Stimulated activated CD4-positive, alpha-beta T cell treated with anti-CD3 and anti-CD28 coated beads, Interleukin-2, amount 100 ng/mL, for 48 hours (primary cell): Measurements from ENCODE around the gene TAX1BP3.
A peak's percentile ranks its signal among the peaks of the same experiment; 100 is the strongest.
"Not testable (repeated sequence)": the region's sequence is repeated elsewhere in the genome, so short reads cannot be mapped to it uniquely, and the experiment has no call there.

ENCODE experiments used
- DNase-seq, 2 donors: peaks; one replicate each; pipeline ENCODE4 v3.0.0-alpha.2; 2020

The TAX1BP3 gene, protein sequence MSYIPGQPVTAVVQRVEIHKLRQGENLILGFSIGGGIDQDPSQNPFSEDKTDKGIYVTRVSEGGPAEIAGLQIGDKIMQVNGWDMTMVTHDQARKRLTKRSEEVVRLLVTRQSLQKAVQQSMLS

DNA sequence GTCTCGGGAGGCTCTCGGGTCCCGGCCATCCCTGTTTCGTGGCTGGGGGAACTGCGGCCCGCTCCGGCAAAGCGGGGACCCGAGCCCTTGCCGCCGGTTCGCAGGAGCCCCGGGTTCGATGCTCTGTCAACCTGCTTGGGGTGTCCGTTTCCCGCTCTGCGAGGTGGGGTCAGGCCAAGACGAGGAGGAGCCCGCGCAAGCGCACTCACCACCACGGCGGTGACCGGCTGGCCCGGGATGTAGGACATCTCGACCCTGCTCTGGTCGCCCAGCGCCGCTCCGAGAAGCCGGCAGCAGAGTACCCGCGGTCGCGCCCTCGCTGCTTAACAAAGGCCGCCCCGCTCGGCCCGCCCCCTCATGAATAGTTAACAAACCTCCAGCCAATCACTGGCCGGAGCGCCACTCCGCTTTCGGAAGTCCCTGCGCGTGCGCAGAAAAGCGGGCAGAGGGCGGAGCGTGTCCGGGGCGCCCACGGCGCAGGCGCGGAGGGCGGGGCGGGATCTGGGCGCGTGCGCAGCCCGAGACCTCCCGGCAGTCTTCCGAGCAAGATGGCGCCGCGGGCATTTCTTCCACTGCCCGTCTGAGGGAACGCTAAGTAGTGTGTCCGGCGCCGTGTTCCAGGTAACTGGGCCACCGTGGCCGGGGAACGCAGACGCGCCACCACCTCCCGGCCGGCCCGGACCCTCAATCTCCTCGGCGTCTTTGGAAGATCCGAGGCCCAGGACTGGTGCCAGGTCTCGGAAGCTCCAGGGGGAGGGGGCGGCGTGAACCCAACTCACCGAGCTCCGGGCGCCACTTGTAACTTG, at the start of gene TAX1BP3, which contains the start of gene EMC6:
TSS of gene TAX1BP3 (minus strand) at position 300 of the 806 bp plus-strand sequence. CDS start at position 248, 52 bp downstream.
TSS of gene EMC6 (plus strand) at position 534 of the 806 bp plus-strand sequence. CDS start 335 bp downstream, outside the sequence.
- DNase-seq: peak; percentile 99

DNA sequence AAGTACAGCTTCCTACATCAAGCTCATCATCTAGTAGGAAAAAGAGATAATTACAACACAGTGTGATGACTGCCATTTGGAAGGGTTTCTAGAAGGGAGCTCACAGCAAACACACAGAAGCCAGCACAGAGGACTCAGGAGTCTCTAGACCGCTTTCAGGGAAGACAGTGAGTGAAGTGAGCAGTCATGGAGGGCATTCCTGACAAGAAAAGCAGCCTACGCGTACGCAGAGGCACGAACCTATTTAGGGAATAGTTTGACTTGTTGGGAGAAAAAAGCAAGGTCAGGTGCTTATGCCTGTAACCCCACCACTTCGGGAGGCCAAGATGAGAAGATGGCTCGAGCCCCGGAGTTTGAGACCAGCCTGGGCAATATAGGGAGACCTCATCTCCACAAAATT, 46.9 kb upstream of the TAX1BP3 start:
- no peak for DNase-seq

DNA sequence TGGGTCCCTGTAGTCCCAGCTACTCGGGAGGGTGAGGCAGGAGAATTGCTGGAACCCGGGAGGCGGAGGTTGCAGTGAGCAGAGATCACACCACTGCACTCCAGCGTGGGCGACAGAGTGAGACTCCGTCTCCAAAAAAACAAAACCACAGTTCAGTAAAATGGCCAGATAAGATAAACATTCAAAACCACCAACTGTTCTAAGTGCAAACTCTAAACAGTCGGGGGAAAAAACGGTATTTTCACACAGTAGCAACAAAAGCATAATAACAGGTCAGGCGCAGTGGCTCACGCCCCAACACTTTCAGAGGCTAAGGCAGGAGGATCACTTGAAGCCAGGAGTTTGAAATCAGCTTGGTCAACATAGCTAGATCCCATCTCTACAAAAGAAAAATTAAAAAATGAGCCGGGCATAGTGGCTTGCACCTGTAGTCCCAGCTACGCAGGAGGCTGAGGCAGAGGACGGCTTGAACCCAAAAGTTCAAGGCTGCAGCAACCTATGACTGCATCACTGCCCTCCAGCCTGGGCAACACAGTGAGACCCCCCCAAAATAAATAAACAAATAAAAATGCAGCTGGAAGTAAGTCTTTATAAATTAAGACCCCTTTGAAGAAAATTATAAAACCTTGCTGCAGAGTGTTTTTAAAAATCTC, 44.6 kb upstream of the TAX1BP3 start:
- DNase-seq: no peak

DNA sequence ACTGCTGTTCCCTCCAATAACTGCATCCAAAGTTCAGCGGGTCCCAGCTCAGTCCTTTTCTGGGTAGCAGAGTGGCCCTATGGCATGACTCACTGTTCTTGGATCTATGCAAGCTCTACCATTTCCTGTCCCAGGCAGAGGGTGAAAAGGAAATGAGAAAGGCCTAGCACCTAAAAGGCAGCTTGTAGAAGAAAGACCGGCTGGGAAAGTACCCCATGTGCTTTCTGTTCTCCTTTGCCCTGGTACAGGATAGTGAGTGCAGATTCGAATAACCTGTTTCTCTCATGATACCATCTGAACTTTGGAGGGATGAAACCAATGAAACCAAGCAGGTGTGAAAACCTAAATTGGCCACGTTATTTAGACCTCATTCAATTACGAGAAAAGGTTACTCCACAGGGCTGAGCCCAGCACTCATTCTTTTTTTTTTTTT, 42.6 kb upstream of the TAX1BP3 start:
- DNase-seq: peak; percentile 47 to 54

DNA sequence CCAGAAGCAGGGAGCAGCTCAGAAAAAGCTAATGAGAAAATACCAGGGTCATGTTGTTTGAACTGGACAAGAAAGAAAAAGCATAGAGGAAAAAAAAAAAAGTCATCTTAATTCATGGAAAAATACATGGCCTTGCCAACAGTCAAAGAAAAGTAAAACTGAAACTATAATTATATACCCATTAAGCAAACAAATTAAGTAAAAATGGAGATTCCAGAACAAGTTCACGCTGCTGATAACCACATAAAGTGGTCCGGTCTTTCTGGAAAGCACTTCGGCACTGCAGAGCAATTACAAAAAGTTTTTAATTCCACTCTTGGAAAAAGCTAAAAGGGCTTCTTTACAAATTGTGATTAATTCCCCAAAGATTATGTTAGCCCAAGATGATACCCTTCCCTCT, 40.0 kb upstream of the TAX1BP3 start:
- no peak for DNase-seq

DNA sequence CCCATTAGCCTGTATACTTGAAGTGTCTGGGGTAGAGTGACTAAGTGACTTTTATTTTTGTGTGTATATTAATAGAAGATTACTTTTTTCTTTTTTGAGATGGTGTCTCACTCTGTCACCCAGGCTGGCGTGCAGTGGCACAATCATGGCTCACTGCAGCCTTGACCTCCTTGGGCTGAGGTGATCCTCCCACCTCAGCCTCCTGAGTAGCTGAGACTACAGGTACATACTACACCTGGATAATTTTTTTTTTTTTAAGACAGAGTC, 37.3 kb upstream of the TAX1BP3 start:
- DNase-seq: not testable (repeated sequence)

DNA sequence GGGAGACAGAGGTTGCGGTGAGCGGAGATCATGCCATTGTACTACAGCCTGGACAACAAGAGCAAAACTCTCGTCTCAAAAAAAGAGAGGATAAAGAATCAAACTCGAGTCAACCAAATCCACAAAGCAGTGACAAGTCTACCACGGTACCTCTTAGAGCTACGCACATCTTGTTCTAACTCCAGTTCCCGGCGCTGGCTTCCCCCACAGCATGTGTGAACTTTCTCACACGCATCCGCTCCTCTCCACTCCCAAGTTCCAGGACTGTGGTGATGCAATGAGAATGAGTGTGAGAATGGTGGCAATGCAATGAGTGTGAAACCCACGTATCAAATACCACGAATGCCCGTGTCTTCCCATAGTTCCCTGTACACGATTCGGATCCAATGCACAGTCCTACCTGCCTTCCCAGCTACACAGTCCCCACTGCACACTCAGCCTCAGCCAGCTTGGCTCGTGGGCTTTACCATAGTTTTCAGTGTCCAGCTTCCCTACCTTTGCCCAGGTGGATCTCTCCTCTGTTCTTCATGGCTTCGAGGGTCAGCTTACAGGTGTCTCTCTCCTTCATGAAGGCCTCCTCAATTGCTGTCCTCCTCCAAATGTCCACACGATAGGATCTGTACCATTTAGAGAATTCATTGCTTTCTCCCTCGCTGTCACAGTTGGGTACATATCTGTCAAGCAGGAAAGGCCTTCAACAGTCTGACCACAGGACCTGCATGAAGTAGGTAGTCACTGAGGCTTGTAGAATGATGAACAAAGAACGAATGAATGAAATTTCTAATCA, 36.7 kb upstream of the TAX1BP3 start:
- no peak for DNase-seq

DNA sequence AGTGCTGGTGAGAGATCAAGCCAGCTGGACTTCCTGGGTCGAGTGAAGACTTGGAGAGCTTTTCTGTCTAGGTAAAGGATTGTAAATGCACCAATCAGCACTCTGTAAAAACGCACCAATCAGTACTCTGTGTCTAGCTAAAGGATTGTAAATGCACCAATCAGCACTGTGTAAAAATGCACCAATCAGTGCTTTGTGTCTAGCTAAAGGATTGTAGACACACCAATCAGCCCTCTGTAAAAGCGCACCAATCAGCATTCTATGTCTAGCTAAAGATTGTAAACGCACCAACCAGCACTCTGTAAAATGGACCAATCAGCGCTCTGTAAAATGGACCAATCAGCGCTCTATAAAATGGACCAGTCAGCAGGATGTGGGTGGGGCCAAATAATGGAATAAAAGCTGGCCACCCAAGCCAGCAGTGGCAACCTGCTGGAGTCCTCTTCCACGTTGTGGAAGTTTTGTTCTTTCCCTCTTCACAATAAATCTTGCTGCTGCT, 33.7 kb upstream of the TAX1BP3 start:
- not testable (repeated sequence) for DNase-seq

DNA sequence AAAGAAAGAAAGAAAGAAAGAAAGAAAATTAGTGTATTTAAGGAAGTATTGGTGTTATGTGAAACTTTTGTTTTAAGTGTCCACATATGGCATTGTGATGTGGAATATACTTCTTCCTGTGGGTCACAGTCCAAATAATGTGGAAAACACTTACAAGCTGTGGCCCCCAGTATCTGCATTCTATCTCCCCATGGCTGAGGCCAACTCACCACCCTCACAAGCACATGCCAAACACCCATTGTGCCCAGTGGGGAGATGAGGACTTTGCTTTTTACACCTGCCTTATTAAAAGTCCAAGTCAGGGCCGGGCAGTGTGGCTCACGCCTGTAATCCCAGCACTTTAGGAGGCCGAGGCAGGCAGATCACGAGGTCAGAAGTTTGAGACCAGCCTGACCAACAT, 31.6 kb upstream of the TAX1BP3 start:
- DNase-seq: no peak

DNA sequence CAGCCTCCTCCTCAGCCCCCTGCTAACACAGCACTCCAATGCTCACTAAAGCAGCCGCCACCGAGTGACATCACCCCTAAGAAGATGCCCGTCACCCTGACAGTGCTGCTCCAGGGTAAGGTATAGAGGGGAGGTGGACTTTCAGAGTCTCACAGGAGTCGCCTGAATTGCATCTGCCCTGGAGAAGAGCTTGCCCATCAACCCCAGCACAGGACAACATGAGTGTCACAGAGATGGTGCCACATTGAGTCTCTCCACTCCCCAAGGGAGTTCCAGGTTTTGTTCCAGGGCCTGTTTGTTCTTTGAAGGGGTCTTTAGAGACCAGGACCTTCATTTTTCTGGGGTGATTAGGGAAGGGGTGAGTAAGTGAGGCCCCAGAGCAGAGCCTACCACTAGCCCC, 29.8 kb upstream of the TAX1BP3 start:
- no peak for DNase-seq

DNA sequence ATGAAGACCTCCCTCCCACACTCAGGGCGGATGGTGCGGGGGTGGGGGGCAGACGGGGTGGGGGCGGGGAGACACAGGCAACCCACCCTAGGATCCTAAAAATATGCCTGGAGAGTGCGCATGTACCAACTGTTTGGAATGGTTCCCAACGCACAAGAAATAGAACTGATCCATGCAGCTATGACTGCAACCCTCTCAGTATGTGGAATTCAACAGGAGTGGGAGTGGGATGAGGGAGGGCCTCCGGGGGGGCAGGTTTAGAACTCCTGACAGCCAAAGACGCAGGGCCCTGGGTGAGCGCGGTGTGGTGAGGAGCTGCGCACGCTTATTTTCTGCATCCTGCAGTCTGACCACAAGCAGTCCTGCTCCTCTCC, 28.7 kb upstream of the TAX1BP3 start:
- DNase-seq: no peak

DNA sequence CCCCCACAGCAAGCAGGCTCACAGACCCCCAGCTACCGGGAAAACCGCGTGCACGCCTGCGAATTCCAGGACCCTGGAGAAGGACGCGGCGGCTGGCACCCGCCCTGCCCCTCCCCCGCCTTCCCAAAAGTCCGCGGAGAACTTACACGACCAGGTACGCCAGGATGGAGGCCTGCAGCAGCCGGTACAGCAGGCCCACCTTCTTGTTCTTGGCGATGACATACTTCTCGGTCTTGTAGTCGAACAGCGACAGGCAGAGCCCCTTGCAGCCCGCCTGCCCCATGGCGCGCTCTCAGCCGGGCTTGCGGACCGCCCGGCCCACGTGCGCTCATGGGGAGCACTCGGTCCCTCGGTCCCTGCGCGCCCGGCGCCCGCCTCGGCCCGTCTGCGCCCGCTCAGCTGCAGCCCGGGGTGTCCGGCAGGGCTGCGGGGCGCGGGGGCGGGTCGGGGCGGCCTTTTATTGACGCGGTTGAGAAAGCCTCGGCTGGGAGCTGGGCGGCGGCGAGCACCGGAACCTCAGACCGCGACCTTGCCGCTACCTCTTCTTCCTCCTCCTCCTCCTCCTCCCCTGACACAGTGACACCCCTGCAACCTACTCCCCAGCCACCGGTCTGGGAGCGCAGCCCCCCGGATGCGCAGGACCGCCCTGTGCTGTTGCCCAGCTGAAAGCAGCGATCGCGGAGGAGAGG, 27.5 kb upstream of the TAX1BP3 start, which contains the start of gene P2RX5:
TSS of gene P2RX5 (minus strand) at position 433 of the 689 bp plus-strand sequence. CDS start at position 283, 150 bp downstream.
- DNase-seq: peak in 1 of 2 donors; percentile 41

DNA sequence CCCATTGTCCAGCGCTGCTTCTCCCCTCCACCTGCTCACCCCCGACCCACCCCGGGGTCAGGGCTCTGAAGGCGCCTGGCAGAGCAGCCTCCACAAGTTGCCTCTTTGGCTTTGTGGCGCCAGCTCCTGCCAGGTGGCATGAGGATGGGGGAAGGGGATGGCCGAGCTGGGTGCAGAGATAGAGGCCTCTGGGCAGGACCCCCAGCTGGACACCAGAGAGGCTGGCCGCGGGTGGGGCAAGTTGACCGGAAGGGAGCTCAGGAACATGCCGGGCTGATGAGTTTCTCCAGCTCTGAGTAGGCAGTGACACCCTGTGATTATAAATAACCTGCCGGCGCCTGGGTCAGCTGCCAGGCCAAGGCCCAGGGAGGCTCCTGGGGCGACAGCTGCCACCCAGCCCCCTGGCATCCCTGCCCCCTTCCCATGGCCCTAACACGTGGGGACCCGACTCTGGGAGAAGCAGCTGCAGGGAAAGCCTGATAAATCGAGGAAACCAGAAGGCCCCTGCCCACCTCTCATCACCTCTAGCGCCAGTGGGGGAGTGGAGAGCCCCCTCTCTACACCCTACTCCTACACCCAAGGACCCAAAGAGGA, 26.8 kb upstream of the TAX1BP3 start:
- no peak for DNase-seq

DNA sequence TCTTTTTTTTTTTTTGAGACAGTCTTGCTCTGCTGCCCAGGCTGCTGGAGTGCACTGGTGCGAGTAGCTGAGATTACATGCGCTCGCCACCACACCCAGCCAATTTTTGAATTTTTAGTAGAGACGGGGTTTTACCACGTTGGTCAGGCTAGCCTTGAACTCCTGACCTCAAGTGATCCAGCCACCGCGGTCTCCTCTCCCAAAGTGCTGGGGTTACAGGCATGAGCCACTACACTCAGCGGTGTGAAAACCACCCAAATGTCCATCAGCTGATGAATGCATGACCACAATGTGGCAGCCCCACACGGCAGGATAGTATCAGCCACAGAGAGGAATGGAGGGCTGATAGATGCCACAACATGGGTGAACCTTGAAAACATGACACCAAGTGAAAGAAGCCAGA, 25.5 kb upstream of the TAX1BP3 start:
- peak; percentile 28 for DNase-seq

DNA sequence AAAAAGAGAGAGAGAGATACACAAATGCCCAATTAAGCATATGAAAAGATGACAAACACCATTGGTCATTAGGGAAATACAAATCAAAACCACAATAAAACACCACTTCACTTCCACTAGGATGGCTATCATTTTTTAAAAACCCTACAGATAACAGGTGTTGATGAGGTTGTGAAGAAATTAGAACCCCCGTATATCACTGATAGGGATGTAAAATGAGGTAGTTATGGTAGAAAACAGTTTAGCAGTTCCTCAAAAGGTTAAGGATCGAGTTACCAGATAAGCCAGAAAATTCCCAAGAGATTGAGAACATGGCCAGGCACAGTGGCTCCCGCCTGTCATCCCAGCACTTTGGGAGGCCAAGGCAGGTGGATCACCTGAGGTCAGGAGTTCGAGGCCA, 24.8 kb upstream of the TAX1BP3 start:
- no peak for DNase-seq

DNA sequence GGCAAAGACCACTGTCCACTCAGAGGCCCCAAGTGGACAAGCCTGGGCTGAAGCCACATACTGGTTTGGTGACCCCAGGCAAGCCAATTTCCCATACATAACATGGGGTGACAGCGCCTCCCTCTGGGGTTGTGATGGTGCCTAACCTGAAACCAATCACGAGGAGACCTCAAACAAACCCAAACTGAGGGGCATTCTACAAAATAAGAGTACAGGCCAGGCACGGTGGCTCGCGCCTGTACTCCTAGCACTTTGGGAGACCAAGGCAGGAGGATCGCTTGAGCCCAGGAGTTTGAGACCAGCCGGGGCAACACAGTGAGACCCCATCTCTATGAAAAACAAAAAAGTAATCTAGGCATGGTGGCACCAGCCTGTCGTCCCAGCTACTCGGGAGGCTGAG, 24.0 kb upstream of the TAX1BP3 start:
- DNase-seq: no peak

DNA sequence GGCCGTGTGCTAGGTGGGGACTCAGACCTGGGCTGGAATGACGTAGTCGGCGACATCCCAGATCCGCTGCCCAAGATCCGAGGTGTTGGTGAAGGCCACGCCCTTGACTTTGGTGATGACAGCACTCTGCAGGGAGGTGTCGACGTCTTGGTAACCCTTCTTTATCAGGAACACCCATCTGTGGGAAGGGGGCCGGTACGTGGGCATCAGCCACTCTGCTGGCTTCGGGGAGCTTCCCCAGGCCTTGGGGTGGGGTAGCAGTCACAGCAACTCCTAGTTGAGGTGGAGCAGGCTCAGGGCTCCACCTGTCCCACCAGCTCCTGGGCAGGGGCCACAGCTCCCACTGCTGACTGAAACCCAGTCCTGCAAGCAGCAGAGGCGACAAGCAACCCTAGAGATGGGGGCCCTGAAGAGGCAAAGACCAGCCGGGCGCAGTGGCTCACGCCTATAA, 23.3 kb upstream of the TAX1BP3 start:
- no peak for DNase-seq

DNA sequence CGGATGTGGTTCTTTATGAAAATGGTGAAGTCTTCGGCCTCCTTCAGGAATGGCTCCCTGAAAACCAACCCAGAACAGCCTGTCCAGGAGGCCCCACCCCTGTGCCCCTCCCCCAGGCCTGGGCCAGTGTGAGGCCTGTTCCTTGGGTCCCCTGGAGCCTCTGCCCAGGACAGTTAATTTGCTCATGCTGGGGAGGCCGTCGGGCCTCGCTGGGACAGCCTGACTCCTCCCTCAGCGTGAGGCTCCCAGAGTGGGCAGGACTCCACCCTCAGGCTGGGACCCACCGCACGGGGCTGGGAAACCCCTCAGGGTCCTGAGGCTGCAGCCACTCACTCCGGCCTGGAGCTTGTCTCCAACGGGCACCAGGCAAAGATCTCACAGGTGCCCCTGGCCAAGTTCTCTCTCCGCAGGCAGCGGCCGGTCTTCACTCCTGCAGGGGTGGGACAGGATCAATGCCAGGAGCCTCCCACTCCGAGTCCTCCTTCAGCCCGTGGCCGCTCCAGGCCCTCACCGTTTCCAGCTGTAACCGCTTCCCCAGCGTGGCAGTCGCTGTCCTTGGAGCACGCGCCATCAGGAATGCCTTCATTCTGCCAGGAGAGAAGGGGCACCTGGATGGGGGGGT, 21.8 kb upstream of the TAX1BP3 start:
- no peak for DNase-seq

DNA sequence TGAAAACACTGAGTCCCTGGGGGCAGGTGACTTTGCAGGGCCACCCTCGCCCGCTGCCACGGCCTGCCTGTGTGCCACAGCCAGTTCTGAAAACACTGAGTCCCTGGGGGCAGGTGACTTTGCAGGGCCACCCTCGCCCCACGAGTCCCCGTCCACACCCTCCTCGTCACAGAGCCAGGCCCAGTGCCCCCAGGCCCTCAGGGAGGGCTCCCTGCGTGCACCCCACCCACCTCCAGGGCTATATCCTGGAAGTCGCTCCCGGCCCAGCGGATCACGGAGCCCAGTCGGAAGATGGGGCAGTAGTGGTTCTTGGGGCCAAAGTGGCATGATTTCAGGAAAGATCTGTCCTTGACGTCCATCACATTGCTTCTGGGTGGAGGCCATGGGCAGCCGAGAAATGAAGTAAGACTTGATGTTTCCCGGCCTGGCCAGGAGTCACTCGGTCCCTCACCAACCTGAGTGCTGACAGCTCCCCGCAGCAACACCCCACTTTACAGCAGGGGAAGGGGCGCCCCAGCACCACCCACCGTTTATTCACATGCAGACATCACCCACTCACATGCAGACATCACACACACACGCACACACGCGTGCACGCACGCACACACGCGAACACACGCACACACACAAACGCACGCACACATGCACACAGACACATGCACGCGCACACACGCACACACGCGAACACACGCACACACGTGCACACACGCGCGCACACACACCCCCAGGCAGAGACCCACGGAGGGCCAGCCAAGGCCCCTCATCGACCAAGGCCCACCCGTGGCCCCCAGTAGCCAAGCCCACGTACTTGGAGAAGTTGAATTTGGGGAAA, 21.1 kb upstream of the TAX1BP3 start:
- DNase-seq: no peak

DNA sequence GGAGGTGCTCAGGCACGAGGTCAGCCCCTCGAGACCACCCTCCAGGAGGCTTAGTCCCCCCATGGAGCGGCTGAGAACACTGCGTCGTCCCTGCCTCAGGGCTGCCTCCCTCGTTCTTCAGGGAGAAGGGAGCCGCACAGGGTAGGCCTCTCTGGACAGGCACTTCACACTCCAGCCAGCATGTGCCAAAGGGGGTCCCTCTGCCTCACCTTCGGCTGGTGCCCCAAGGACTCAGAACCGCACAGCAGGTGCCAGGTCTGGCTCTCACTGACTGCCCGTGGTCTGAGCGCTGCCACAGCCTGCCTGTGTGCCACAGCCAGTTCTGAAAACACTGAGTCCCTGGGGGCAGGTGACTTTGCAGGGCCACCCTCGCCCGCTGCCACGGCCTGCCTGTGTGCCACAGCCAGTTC, 20.5 kb upstream of the TAX1BP3 start:
- DNase-seq: no peak
